ENCODE results near the gene ABTB2.

- TF ChIP-seq REST (IDR thresholded peaks at IDR 0.05; ENCODE audit: borderline replicate concordance) (no peak), CTCF (IDR thresholded peaks at IDR 0.05; ENCODE audit: poor library complexity, severe bottlenecking) (no peak), TAF1 (IDR thresholded peaks at IDR 0.05; ENCODE audit: low read depth) (no peak), EZH2 (IDR thresholded peaks at IDR 0.05; ENCODE audit: borderline replicate concordance, insufficient read depth, low read length, poor library complexity, severe bottlenecking) (no peak), MXI1 (conservative IDR thresholded peaks at IDR 0.05; ENCODE audit: poor library complexity, severe bottlenecking) (no peak), POLR2AphosphoS5 (IDR thresholded peaks at IDR 0.05) (no peak), RAD21 (conservative IDR thresholded peaks at IDR 0.05) (no peak), SMC3 (conservative IDR thresholded peaks at IDR 0.05; ENCODE audit: poor library complexity) (no peak), EP300 (conservative IDR thresholded peaks at IDR 0.05; ENCODE audit: poor library complexity, severe bottlenecking) (no peak)
Observed at GRCh38 chr11:34315394-34315793, 42.4 kb downstream of the ABTB2 start.

Measured in neural cell (in vitro differentiated cells).